ENCODE data around the gene GPM6B.
"Not testable (repeated sequence)": the region's sequence is repeated elsewhere in the genome, so short reads cannot be mapped to it uniquely, and the experiment has no call there.

- not testable (repeated sequence) for TF ChIP-seq CTCF (IDR thresholded peaks at IDR 0.05; ENCODE audit: low read depth, low read length, poor library complexity, severe bottlenecking); EZH2phosphoT487 (IDR thresholded peaks at IDR 0.05; ENCODE audit: borderline replicate concordance, low read length)
These were observed 92.0 kb downstream of the GPM6B start for GRCh38 chrX:13724878-13725277.
